NCI-H774 (cell line): ENCODE data around the gene POLR2F.

Source experiments
- DNase-seq: peaks from one replicate; lab custom pipeline; 2025; lab: John Stamatoyannopoulos, UW

Gene POLR2F

GRCh38 chr22:38006906-38007305 lies 53.4 kb downstream of the POLR2F start:
- DNase-seq = no peak

- DNase-seq = no peak
Measured at GRCh38 chr22:38007330-38007902, 53.9 kb downstream of the POLR2F start.

- DNase-seq = no peak
Measured at GRCh38 chr22:38009000-38009806, 55.7 kb downstream of the POLR2F start.

- DNase-seq = no peak
Measured at GRCh38 chr22:38012604-38013072, 59.1 kb downstream of the POLR2F start.

GRCh38 chr22:38014083-38014482 lies 60.6 kb downstream of the POLR2F start:
- no peak for DNase-seq

- DNase-seq = no peak
Measured at GRCh38 chr22:38016182-38017151, 63.0 kb downstream of the POLR2F start.

- no peak for DNase-seq
Measured at GRCh38 chr22:38017272-38017920, 63.9 kb downstream of the POLR2F start.

- DNase-seq = no peak
Measured at GRCh38 chr22:38017939-38018885, 64.7 kb downstream of the POLR2F start.
